Measurements from ENCODE around the gene JPT2.

Gene JPT2

DNA sequence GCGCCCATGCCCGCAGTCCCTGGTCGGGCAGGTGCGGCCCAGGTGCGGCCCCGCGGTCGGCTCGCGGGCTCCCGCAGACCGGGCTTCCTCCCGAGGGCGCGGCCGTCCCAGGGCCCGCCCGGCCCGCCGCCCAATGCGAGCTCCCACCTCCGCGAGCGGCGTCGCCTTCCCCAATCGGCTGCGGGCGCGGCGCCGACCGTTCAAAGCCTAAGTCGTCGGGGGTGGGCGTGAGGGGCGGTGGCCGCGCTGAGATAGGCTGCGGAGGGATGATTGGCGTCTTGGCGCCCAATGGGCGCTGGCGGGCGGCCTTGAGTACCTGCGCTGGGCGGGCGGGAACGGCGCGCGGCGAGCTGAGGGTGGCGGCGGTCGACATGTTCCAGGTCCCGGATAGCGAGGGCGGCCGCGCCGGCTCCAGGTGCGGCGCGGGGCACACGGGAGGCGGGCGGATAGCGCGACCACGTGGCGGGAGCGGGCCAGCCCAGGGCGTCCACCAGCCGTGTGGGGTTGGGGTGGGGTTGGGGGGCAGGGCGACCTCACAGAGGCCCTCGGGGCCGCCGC, at the start of gene JPT2:
JPT2 (plus strand) TSS at position 338 of the 558 bp plus-strand sequence; CDS start at position 372, 34 bp downstream.
- peak; percentile 97 for DNase-seq

- no peak for DNase-seq
These were observed 47.4 kb upstream of the JPT2 start for GRCh38 chr16:1630450-1631213.

DNA sequence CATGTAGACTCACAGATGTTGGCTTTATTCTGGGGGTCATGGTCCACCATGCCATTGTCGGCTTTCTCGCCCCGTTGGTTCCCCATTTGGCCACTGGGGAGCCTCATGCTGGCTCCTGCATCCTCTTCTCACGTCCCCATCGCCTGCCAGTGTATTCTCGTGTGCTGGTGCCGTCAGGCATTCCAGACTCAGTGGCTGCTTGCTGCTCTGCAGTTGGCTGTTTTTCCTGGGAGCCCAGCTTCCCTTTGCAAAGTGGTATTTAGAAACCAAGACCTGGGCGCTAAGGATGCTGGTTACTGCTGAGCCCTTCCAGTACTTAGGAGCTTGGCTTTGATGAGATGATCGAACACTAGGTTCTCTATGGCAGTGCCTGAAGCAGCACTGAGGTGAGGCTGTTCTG, 46.8 kb upstream of the JPT2 start:
- DNase-seq: no peak

GRCh38 chr16:1631931-1632637, 46.0 kb upstream of the JPT2 start:
- no peak for DNase-seq

GRCh38 chr16:1632638-1632970, 45.5 kb upstream of the JPT2 start:
- no peak for DNase-seq

DNA sequence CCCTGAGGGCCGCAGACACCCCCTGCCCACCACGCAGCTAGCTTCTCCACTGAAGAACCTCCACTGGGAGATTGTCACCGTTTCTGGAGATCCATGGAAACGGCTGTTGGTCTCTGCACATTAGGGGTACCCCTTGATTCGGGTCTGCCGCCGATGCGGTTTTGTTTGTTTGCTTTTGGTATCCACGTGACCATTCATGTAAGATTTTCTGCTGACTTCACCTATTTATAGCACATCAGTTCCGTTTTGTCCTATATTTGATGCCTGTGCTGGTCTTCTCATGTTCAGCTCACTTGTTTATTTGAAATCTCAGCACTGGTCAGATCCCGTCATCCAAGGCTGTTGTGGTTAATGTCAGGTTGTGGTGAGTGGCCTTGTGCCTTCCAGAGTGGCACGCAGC, 44.8 kb upstream of the JPT2 start:
- DNase-seq: no peak

- no peak for DNase-seq
These were observed 43.5 kb upstream of the JPT2 start for GRCh38 chr16:1634541-1634940.

DNA sequence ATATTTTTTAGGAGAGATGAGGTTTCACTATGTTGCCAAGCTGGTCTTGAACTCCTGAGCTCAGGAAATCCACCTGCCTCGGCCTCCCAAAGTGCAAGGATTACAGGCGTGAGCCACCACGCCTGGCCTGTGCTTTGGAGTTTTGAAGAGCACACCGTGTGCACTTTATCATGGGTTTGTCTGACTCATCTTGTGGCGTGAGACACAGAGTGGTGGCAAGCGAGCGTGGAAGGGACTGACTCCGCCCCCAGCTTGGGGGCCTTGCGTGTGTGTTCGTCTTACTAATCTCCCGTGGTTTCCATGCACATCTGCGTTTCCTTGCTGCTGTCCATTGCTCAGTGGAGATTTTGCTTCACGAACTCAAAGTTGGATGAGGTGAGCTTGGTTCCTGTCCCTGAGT, 43.0 kb upstream of the JPT2 start:
- no peak for DNase-seq

- no peak for DNase-seq
These were observed 40.6 kb upstream of the JPT2 start for GRCh38 chr16:1637526-1637925.

GRCh38 chr16:1638757-1639156, 39.3 kb upstream of the JPT2 start:
- DNase-seq: no peak

DNA sequence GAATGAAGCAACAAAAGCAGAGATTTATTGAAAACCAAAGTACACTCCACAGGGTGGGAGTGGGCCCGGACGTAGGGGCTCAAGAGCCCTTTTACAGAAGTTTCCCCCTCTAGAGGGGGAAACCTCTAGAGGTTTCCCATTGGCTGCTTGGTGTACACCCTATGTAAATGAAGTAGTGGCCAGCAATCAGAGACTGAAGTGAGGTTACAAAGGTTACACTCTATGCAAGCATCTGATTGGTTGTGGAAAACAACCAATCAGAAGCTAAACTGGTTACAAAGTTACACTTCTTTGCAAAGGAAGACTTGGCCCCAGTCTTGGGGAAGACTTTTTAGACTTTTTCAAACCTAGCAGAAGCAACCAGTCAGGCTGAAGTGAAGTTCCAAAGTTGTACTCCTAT, 38.8 kb upstream of the JPT2 start:
- no peak for DNase-seq

DNA sequence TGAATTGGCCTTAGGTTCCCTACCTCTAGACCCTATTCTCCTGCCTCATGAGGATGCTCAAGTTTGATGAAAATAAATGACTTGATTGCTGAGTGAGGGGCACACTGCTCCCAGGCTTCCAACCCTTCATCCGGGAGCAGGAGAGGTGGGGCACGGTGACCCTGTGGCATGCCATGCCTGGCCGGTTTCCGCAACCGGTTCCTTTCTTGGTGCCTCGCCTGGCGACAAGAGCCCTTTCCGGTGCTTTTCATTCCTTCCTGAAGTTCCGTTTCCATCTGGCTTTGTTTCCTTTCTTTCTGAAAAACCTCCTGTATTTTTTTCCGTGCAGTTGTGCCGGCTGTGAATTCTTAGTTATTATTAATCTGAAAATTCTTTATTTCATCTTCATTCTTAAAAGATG, 38.2 kb upstream of the JPT2 start:
- DNase-seq: no peak

DNA sequence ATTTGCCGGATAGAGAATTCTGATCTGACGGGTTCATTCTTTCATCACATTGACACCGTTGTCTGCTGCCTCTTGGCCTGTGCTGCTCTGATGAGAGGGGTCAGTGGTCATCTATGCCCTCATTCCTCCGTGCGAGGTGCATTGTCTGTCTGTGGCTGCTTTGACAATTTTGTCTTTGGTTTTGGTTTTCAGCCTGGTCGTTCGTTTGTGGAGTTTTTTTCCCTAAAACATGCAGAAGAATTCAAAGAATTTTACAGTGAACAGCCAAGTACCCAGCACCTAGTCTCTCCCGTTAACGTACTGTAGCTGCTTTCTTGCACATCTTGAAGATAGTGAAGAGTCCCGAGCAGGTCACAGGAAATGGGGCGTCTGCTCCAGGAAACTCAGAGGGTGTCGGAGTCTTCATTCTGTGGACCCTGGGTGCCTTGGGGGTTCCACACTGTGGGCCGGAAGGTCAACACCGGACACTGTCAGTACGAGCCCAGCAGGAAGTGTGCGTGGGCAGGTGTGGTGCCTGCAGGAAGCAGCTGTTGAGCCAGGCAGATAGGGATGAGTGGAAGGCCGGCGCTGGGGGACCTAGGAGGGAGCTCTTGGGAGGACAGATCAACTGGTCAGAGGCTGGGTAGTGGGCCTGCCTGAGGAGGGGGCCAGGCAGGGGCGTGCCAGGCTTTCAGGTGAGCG, 37.7 kb upstream of the JPT2 start:
- no peak for DNase-seq

GRCh38 chr16:1641261-1641660, 36.8 kb upstream of the JPT2 start:
- DNase-seq: no peak

- no peak for DNase-seq
These were observed 35.9 kb upstream of the JPT2 start for GRCh38 chr16:1642148-1642547.

DNA sequence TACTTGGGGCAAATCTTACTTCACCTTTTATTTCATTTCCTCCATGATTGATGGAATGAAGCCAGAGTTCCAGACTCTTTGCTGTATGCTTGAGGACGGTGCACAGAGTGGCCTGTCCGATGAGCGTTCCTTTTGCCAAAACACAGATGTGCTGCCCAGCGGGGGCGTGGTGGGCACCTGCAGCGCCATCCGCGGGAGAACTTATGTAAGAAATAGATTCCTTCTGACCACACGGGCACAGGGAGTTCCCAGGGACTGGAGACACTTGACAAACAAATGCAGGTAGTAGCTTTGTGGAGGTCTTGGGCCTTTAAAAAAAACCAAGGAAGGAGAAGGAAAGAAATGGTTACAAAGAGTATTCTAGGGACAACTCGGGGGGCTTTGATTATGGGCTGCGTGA, 35.3 kb upstream of the JPT2 start:
- no peak for DNase-seq

- DNase-seq: no peak
These were observed 34.6 kb upstream of the JPT2 start for GRCh38 chr16:1643521-1643920.

DNA sequence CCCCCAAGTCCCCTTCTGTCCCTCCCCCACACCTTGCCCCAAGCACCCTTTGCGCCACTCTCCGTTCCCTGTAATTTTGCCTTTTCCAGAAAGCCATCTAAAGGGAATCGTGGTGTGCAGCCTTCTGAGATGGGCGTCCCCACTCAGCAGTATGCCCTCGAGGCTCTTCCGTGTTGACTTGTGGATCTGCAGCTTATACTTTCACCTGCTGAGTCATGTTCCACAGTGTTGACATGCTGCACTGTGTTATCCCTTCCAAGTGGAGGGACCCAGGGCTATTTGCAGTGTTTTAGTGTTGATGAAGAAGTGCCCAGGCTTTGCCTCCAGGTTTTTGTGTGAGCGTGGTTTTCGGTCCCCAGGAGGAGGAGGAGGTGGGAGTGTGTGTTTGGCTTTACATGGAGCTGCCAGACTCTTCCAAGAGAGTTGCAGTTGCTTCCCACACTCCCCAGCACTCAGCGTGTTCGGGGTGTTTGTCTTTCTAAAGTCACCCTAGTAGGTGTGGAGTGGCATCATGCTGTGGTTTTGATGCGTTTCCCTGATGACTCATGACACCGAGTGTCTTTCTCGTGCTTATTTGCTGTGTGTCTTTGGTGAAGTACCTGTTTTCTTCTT, 32.1 kb upstream of the JPT2 start:
- peak; percentile 3 for DNase-seq

- no peak for DNase-seq
These were observed 30.2 kb upstream of the JPT2 start for GRCh38 chr16:1647856-1648255.

GRCh38 chr16:1650131-1650530, 27.9 kb upstream of the JPT2 start:
- DNase-seq: no peak

DNA sequence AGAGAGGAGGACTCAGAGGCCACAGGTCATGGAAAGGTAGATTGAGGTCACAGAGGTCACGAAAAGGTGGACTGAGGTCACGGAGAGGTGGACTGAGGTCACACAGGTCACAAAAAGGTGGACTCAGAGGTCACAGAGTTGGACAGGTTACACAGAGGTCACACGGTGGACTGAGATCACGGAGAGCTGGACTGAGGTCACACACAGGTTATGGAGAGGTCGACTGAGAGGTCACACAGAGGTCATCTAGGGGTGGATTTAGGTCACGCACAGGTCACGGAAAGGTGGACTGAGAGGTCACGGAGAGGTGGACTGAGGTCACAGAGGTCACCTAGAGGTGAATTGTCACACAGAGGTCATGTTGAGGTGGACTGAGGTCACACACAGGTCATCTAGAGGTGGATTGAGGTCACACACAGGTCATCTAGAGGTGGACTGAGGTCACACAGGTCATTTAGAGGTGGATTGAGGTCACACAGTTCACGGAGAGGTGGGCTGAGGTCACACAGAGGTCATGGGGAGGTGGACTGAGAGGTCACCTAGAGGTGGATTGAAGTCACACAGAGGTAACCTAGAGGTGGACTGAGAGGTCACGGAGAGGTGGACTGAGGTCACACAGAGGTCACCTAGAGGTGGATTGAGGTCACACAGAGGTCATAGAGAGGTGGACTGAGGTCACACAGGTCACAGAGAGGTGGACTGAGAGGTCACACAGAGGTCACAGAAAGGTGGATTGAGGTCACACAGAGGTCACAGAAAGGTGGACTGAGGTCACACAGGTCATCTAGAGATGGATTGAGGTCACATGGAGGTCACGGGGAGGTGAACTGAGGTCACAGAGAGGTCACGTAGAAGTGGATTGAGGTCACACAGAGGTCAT, 26.7 kb upstream of the JPT2 start:
- peak; percentile 90 for DNase-seq

- no peak for DNase-seq
These were observed 26.1 kb upstream of the JPT2 start for GRCh38 chr16:1651974-1652312.

All from eye (tissue), 1 donor.